ENCODE measurements around the gene RNU2-63P.
"Not testable (repeated sequence)": the region's sequence is repeated elsewhere in the genome, so short reads cannot be mapped to it uniquely, and the experiment has no call there.

RNU2-63P gene

GRCh38 chr2:88028931-88029330, 12.6 kb upstream of the RNU2-63P start:
- no peak for DNase-seq (ENCODE audit: low read depth in 2 of 2)

DNA sequence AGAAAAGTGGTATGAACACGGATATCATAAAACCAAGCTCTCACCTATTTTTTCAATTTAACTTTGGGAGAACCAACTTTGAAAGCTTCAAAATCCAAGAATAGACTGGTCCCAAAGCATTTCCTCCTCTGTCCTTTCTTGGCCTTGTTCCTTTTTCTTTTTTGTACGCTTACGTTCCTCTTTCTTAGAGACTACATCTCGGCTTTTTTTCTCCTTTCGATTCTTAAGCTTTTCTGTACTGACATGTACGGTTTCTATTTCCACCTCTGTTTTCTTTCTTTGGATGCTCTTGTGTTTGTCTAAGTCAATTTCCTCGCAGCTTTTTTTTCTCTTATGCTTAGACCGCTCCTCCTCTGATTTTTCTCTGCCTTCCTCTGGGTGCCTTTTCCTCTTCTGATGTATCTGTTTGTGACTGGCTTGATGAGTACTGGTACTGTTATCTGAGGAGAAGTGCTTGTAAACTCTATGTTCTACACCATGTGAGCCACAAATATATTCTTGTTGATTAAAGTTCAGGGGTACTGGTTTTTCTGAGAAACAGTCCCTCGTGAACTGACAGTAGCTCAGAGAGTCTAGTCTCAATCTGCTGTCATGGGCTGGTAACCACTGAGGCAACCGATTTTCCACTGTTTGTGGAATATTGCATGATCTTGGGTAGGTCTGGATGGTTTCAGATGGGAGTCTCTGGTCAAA, 11.5 kb upstream of the RNU2-63P start:
- no peak for DNase-seq (ENCODE audit: low read depth in 2 of 2)

- DNase-seq (ENCODE audit: low read depth in 2 of 2), result no peak
These were observed 8.2 kb upstream of the RNU2-63P start for GRCh38 chr2:88024509-88024908.

DNA sequence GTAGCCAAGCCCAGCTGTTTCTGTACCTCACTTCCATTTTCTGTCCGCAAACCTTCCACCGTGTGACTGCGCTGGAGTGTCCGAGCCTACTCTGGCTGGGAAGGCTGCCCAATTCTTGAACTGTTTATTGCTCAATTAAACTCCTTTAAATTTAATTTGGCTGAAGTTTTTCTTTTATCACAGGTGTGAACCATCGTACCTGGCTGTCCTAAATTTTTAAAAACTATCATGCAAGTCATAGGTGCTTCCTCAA, 6.2 kb upstream of the RNU2-63P start:
- no peak for DNase-seq (ENCODE audit: low read depth in 2 of 2)

DNA sequence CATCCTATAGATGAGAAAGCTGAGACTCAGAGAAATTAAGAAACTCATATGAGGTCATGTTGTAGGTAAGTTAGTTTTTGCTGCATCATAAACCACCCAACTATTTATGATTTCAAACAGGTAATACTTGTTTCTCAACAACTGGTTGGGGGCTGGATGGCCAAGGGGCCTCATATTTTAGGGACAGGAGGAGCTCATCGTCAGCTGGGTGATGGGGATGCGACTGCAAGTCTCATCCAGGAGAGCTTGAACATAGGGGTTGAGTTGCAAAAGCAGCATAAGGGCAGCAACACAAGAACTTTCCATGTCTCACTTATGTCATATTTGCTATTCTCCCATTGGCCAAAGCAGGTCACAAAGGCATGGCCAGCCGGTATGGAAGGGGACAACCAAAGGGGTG, 3.6 kb upstream of the RNU2-63P start:
- no peak for DNase-seq (ENCODE audit: low read depth in 2 of 2)

DNA sequence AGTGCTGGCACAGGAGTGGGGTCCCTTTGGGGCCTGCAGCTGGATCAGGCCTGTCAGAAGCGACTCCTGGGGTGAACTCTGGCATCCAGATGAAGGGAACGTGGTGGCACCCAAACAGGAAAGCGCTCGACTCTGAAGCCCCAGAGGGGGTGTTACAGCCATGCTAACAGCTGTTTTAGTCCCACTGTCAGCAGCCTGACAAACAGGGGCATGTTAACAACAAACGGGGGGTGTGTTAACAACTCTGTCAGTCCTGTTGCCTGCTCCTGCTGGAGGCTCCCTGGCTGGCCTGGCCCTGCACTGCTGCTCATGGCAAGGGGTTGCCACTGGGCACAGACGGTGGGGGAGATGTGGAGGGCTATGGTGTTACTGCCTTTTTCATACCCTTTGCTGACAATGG, 2.6 kb upstream of the RNU2-63P start:
- DNase-seq (ENCODE audit: low read depth in 2 of 2), result no peak

- not testable (repeated sequence) for DNase-seq (ENCODE audit: low read depth in 2 of 2)
These were observed 1.9 kb upstream of the RNU2-63P start for GRCh38 chr2:88018077-88018805.

GRCh38 chr2:88017780-88018038, 1.4 kb upstream of the RNU2-63P start:
- not testable (repeated sequence) for DNase-seq (ENCODE audit: low read depth in 2 of 2)

- no peak for DNase-seq (ENCODE audit: low read depth in 2 of 2)
These were observed 823 bp upstream of the RNU2-63P start for GRCh38 chr2:88016960-88017779.

GRCh38 chr2:88011011-88011410, 5.3 kb downstream of the RNU2-63P start:
- DNase-seq (ENCODE audit: low read depth in 2 of 2), result no peak

GRCh38 chr2:88010136-88010535, 6.2 kb downstream of the RNU2-63P start:
- no peak for DNase-seq (ENCODE audit: low read depth in 2 of 2)

DNA sequence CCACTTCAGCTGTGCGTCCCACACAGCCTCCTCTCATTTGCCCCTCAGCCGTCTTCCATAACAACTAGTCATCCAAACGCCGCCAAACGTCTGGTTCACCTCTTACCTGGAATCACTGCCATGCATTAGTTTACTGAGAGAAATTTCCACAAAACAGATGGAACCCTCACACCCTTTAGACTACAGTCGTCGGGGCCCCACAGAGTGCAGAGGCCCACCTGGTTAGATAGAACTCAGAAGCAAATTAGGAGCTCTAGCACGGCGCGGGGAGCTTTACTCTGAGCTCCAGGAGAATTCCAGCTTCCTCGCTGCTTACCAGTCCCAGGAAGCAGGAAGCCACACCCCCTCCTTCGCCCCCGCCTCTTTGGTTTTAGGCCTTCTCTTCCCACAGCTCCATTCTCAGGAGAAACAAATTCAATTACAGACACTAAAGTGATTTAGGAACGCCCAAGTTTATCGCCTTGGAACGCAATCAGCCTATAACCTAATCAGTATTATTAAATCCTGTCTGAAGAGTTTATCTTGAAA, 9.4 kb downstream of the RNU2-63P start:
- no peak for DNase-seq (ENCODE audit: low read depth in 2 of 2)

DNA sequence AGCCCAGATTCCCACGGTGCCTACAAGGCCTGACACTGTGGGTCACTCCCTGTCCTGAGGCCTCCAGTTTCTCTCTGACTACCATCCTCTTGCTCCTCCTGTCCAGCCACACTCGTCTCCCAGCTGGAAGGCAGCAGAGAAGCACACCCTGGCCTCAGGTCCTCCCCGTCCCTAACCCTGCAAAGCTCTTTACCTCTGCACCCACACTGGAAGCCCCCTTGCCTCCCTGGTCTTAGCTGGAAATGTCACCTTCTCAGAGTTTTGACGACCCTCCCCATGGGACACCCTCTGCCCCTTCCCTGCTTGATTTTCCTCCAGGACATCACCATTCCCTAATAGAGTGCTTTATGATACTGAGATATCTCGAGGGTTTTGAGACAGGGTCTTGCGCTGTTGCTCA, 10.6 kb downstream of the RNU2-63P start:
- no peak for DNase-seq (ENCODE audit: low read depth in 2 of 2)

GRCh38 chr2:88003074-88003755, 13.1 kb downstream of the RNU2-63P start:
- no peak for DNase-seq (ENCODE audit: low read depth in 2 of 2)

DNA sequence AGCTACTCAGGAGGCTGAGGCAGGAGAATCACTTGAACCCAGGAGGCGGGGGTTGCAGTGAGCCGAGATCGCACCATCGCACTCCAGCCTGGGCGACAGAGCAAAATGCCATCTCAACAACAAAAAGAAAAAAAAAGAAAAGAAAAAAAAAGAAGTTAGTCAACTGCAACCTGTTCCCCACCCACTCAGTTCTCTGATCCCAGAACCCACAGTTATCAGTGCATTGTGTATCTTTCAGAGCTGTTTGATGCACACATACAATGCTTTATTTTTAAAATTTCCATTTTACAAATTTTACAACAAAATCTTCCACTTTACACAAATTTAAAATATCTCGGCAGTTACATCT, 14.0 kb downstream of the RNU2-63P start:
- DNase-seq (ENCODE audit: low read depth in 2 of 2), result no peak

DNA sequence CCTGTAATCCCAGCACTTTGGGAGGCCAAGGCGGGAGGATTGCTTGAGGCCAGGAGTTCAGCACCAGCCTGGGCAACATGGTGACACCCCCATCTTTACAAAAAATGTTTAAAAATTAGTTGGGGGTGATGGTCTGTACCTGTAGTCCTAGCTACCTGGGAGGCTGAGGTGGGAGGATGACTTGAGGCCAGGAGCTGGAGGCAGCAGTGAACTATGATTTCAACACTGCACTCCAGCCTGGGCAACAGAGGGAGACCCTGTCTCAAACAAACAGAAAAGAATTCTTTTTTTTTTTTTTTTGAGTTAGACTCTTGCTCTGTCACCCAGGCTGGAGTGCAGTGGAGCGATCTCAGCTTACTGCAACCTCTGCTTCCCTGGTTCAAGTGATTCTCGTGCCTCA, 15.9 kb downstream of the RNU2-63P start:
- not testable (repeated sequence) for DNase-seq (ENCODE audit: low read depth in 2 of 2)

DNA sequence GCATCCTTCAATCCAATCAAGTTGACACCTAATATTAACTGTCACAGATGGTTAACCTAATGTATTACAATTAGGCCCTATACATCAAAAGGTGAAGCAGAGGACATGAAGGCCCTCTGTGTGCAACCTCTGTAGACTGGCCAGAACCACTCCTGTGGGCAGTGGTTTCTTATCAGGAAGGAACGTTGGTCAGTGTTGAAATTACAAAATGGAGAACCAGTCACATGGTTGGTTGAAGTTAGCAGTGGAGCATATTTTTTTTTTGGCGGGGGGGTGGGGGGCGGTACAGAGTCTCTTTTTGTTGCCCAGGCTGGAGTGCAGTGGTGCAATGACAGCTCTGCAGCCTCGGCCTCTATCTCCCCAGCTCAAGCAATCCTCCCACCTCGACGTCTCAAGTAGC, 19.8 kb downstream of the RNU2-63P start:
- no peak for DNase-seq (ENCODE audit: low read depth in 2 of 2)

DNA sequence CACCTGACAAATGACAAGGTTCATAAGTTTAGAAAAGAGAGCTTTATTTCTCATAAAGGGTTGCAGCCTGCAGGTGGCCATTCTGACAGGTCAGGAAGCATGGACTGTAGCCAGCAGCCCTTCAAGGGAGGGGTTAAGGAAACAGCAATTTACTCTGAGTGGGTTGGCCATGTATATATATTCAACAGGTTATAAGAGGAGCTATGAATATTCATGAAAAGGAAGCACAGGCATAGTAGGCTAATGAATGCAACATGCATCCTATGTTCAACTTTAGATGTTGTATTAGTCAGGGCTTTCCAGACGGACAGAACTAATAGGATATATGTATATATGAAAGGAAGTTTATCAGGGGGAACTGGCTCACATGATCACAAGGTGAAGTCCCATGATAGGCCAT, 20.6 kb downstream of the RNU2-63P start:
- no peak for DNase-seq (ENCODE audit: low read depth in 2 of 2)

GRCh38 chr2:87994304-87994850, 22.0 kb downstream of the RNU2-63P start:
- not testable (repeated sequence) for DNase-seq (ENCODE audit: low read depth in 2 of 2)

- not testable (repeated sequence) for DNase-seq (ENCODE audit: low read depth in 2 of 2)
These were observed 23.8 kb downstream of the RNU2-63P start for GRCh38 chr2:87992569-87992968.

DNA sequence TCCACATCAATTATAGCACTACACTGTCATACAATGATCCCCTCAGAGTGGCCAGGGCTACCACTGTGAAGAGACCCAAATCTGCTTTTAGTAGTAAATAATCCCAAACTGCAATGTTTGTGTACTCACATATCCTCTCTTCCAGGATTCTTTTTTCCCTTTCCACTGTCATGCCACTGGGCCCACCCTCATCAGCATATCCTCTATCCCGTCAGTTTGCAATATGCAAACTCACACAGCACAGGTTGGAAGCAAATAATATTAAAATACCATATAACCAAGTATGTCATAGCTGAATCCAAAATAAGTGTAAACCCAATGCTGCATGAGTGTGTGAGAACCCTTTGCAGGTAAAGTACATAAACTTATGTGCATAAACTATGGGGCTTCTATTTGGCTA, 28.9 kb downstream of the RNU2-63P start:
- not testable (repeated sequence) for DNase-seq (ENCODE audit: low read depth in 2 of 2)

GRCh38 chr2:87985902-87986301, 30.4 kb downstream of the RNU2-63P start:
- DNase-seq (ENCODE audit: low read depth in 2 of 2), result not testable (repeated sequence)

Data from stimulated activated CD4-positive, alpha-beta T cell treated with anti-CD3 and anti-CD28 coated beads, Interleukin-12 subunit alpha, Interleukin-12 subunit beta, amount 100 ng/mL, for 24 hours (primary cell).